Measurements from ENCODE around the gene SNTG2.

SNTG2 gene

GRCh38 chr2:1011985-1012384 is 61.3 kb downstream of the SNTG2 start:
- ATAC-seq (ENCODE audit: low read depth) (no peak), DNase-seq (ENCODE audit: low spot score) (no peak)
- Histone ChIP-seq H3K27ac (ENCODE audit: poor library complexity, severe bottlenecking) (no peak overlapping the region), H3K36me3 (ENCODE audit: low read depth) (no peaks in the 10 kb centered on the region), H3K27me3 (ENCODE audit: insufficient read depth, poor library complexity, severe bottlenecking) (no peaks in the 10 kb centered on the region), H3K4me1 (ENCODE audit: insufficient read depth, poor library complexity, severe bottlenecking) (no peaks in the 10 kb centered on the region), H3K4me3 (ENCODE audit: severe bottlenecking) (no peak overlapping the region), H3K9me3 (ENCODE audit: severe bottlenecking) (no peaks in the 10 kb centered on the region)
- no peak for TF ChIP-seq CTCF (IDR thresholded peaks at IDR 0.05; ENCODE audit: poor library complexity, severe bottlenecking)

- ATAC-seq (ENCODE audit: low read depth) = no peak
- H3K9me3 ChIP-seq (ENCODE audit: severe bottlenecking) = no peaks in the 10 kb centered on the region
- H3K27me3 ChIP-seq (ENCODE audit: insufficient read depth, poor library complexity, severe bottlenecking) = no peaks in the 10 kb centered on the region
- no peak for DNase-seq (ENCODE audit: low spot score)
- H3K36me3 ChIP-seq (ENCODE audit: low read depth) = no peaks in the 10 kb centered on the region
- no peak overlapping the region for H3K4me3 ChIP-seq (ENCODE audit: severe bottlenecking)
- no peaks in the 10 kb centered on the region for H3K4me1 ChIP-seq (ENCODE audit: insufficient read depth, poor library complexity, severe bottlenecking)
- H3K27ac ChIP-seq (ENCODE audit: poor library complexity, severe bottlenecking) = no peak overlapping the region
- no peak for TF ChIP-seq CTCF (IDR thresholded peaks at IDR 0.05; ENCODE audit: poor library complexity, severe bottlenecking)
These were observed 64.2 kb downstream of the SNTG2 start for GRCh38 chr2:1014802-1015201.

DNA sequence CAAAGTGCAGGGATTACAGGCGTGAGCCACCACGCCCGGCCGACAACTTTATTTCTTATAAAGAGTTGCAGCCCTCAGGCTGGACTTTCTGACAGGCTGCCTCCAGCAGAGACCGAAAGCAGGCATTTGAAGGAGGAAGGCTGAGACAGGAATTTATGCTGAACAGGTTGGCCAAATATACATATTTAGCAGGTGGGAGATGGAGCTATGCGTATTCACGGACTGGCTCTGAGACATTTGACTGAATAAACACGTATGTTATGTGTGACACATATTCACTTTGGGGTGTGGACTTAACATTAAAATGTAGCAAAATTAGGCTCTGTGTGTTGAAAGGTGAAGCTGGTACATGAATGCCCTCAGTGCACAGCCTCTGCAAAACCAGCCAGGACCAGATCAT is 65.9 kb downstream of the SNTG2 start:
- no peak for ATAC-seq (ENCODE audit: low read depth)
- Histone ChIP-seq H3K36me3 (ENCODE audit: low read depth) (no peaks in the 10 kb centered on the region), H3K27me3 (ENCODE audit: insufficient read depth, poor library complexity, severe bottlenecking) (no peaks in the 10 kb centered on the region), H3K4me1 (ENCODE audit: insufficient read depth, poor library complexity, severe bottlenecking) (no peaks in the 10 kb centered on the region), H3K9me3 (ENCODE audit: severe bottlenecking) (no peaks in the 10 kb centered on the region), H3K4me3 (ENCODE audit: severe bottlenecking) (no peak overlapping the region), H3K27ac (ENCODE audit: poor library complexity, severe bottlenecking) (no peak overlapping the region)
- TF ChIP-seq CTCF (IDR thresholded peaks at IDR 0.05; ENCODE audit: poor library complexity, severe bottlenecking) = no peak
- DNase-seq (ENCODE audit: low spot score) = no peak

- ATAC-seq (ENCODE audit: low read depth) = no peak
- Histone ChIP-seq H3K36me3 (ENCODE audit: low read depth) (no peaks in the 10 kb centered on the region), H3K27me3 (ENCODE audit: insufficient read depth, poor library complexity, severe bottlenecking) (no peaks in the 10 kb centered on the region), H3K4me1 (ENCODE audit: insufficient read depth, poor library complexity, severe bottlenecking) (no peaks in the 10 kb centered on the region), H3K27ac (ENCODE audit: poor library complexity, severe bottlenecking) (no peak overlapping the region), H3K9me3 (ENCODE audit: severe bottlenecking) (no peaks in the 10 kb centered on the region), H3K4me3 (ENCODE audit: severe bottlenecking) (no peak overlapping the region)
- no peak for DNase-seq (ENCODE audit: low spot score)
- no peak for TF ChIP-seq CTCF (IDR thresholded peaks at IDR 0.05; ENCODE audit: poor library complexity, severe bottlenecking)
These were observed 67.2 kb downstream of the SNTG2 start for GRCh38 chr2:1017827-1018226.

DNA sequence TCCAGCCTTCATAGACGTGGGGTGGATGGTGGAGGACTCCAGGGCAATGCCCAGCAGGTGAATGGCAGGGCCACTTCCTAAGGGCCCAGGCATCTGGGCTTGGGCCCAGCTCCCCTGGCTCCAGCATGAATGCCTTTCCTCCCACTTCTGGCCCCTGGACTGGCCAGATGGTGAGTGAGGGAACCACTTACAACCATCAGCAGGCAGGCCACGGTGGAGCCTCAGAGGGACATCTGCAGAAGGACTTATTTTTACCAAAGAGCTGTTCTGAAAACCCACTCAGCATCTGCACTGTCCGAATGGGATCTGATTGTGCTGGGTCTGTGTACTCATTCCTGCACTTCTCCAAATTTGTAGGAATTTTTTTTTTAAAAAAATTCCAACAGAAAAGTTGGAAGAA is 69.6 kb downstream of the SNTG2 start:
- Histone ChIP-seq H3K4me1 (ENCODE audit: insufficient read depth, poor library complexity, severe bottlenecking) (no peaks in the 10 kb centered on the region), H3K27me3 (ENCODE audit: insufficient read depth, poor library complexity, severe bottlenecking) (no peaks in the 10 kb centered on the region), H3K9me3 (ENCODE audit: severe bottlenecking) (no peaks in the 10 kb centered on the region), H3K4me3 (ENCODE audit: severe bottlenecking) (no peak overlapping the region), H3K36me3 (ENCODE audit: low read depth) (no peaks in the 10 kb centered on the region), H3K27ac (ENCODE audit: poor library complexity, severe bottlenecking) (no peak overlapping the region)
- DNase-seq (ENCODE audit: low spot score) = no peak
- no peak for ATAC-seq (ENCODE audit: low read depth)
- no peak for TF ChIP-seq CTCF (IDR thresholded peaks at IDR 0.05; ENCODE audit: poor library complexity, severe bottlenecking)
